Keratinocyte (primary cell): Measurements from ENCODE around the gene PM20D1.

Experiments used
- CTCF ChIP-seq, 3 experiments: IDR thresholded peaks in 1 of 3; conservative IDR thresholded peaks in 1 of 3; optimal IDR thresholded peaks in 1 of 3; 2 replicates in 2 of 3; 3 replicates in 1 of 3; pipeline versions ENCODE3 to v1.5.1; 2011; ENCODE audit warnings: low read length in 3 of 3, mild to moderate bottlenecking in 3 of 3, moderate library complexity in 2 of 3, control low read depth in 1 of 3, inconsistent platforms in 1 of 3; ENCODE audit not compliant: insufficient read depth in 2 of 3; ENCODE audit errors: extremely low read depth in 1 of 3
- EZH2 ChIP-seq: IDR thresholded peaks from one replicate; pipeline ENCODE4 v1.6.1; 2012; ENCODE audit warnings: inconsistent platforms, mild to moderate bottlenecking, low read length, moderate library complexity

DNA sequence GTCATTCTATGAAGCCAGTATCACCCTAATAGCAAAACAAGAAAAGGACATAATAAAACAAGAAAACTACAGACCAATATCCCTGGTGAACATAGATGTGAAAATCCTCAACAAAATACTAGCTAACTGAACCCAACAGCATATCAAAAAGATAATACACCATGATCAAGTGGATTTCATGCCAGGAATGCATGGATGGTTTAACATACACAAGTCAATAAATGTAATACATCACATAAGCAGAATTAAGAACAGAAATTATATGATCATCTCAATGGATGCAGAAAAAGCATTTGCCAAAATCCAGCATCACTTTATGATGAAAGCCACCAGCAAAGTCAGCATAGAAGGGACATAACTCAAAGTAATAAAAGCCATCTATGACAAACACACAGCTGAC lies 6.5 kb upstream of the PM20D1 start:
- no peak for TF ChIP-seq CTCF (optimal IDR thresholded peaks at IDR 0.05 in 1 of 3, IDR thresholded peaks at IDR 0.05 in 1 of 3, conservative IDR thresholded peaks at IDR 0.05 in 1 of 3; ENCODE audit: extremely low read depth in 1 of 3, insufficient read depth in 2 of 3, low read length in 3 of 3)
- no peak for TF ChIP-seq EZH2
